Esophagus squamous epithelium (tissue), 5 donors: ENCODE measurements around the gene LRRTM3. TPM values are rescaled to one million over a fixed set of nuclear protein-coding genes. Genes with fewer than 3 reads are reported as not detected.

ENCODE experiments used
- DNase-seq: peaks from one replicate; lab custom pipeline; 2025; lab: John Stamatoyannopoulos, UW
- H3K27ac ChIP-seq, 4 donors: fragments of 200-600 bp; sonication (generic); one replicate each; pipeline ENCODE4 v1.5.1; 2016 to 2019; ENCODE audit warnings: mild to moderate bottlenecking in 1 of 4
- H3K27me3 ChIP-seq, 4 donors: fragments of 200-600 bp; sonication (generic); 1 replicate in 3 of 4; 2 replicates in 1 of 4; pipeline versions ENCODE4 v1.5.1 to v1.6.0; 2017 to 2021; ENCODE audit warnings: antibody characterized with exemption in 1 of 4
- H3K36me3 ChIP-seq, 3 donors: fragments of 200-600 bp; sonication (generic); one replicate each; pipeline ENCODE4 v1.5.1; 2016 to 2019
- H3K4me1 ChIP-seq, 3 donors: fragments of 200-600 bp; sonication (generic); one replicate each; pipeline ENCODE4 v1.5.1; 2017 to 2019
- H3K4me3 ChIP-seq, 4 donors: fragments of 200-600 bp; sonication (generic); 1 replicate in 3 of 4; 2 replicates in 1 of 4; pipeline ENCODE4 v1.5.1; 2016 to 2019; ENCODE audit warnings: mild to moderate bottlenecking in 2 of 4, moderate library complexity in 1 of 4
- H3K9me3 ChIP-seq, 3 donors: fragments of 200-600 bp; sonication (generic); one replicate each; pipeline ENCODE4 v1.5.1; 2016 to 2019
- POLR2A ChIP-seq, 4 donors: fragments of 450-650 bp; IDR thresholded peaks; one replicate each; pipeline ENCODE4 v1.6.1; 2017; ENCODE audit warnings: antibody characterized with exemption in 4 of 4, mild to moderate bottlenecking in 4 of 4, moderate library complexity in 3 of 4
- WGBS, 2 donors: methylation state at CpG; one replicate each; pipeline ENCODE4 v1.1.5; 2018; 5-methylcytosine and 5-hydroxymethylcytosine counted together
- intact Hi-C: fragments of 100-400 bp; cut with DNase I; formaldehyde crosslinking; loops from one replicate; pipeline ENCODE4 v1.15.0; 2022
- total RNA-seq, 4 donors: library from RNA; depleted of rRNA; stranded (reverse); fragments of >200 nt; gene quantifications; one replicate each; pipeline ENCODE4 v1.1.0, GENCODE V29; 2016
- TF ChIP-seq, protein P1 (sequence below), 6 experiments: fragments of 450-650 bp in 4 of 6; fragments of 200-600 bp in 2 of 6; sonication (generic) in 2 of 6; IDR thresholded peaks; one replicate each; pipeline ENCODE4 v1.5.1; 2016 to 2019; ENCODE audit warnings: antibody characterized with exemption in 6 of 6, mild to moderate bottlenecking in 4 of 6, moderate library complexity in 4 of 6
- donor health status: DM: yes; HTN: yes; CAD: no.

LRRTM3 gene
- total RNA-seq, 4 donors from 2014 or later: under 0.01 TPM; not detected in 3

GRCh38 chr10:67112765-67113164 is 186.9 kb downstream of the LRRTM3 start:
- intact Hi-C loops: no loop called here
- H3K27ac ChIP-seq: no peak overlapping the region
- TF ChIP-seq, protein P1, sequence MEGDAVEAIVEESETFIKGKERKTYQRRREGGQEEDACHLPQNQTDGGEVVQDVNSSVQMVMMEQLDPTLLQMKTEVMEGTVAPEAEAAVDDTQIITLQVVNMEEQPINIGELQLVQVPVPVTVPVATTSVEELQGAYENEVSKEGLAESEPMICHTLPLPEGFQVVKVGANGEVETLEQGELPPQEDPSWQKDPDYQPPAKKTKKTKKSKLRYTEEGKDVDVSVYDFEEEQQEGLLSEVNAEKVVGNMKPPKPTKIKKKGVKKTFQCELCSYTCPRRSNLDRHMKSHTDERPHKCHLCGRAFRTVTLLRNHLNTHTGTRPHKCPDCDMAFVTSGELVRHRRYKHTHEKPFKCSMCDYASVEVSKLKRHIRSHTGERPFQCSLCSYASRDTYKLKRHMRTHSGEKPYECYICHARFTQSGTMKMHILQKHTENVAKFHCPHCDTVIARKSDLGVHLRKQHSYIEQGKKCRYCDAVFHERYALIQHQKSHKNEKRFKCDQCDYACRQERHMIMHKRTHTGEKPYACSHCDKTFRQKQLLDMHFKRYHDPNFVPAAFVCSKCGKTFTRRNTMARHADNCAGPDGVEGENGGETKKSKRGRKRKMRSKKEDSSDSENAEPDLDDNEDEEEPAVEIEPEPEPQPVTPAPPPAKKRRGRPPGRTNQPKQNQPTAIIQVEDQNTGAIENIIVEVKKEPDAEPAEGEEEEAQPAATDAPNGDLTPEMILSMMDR (IDR thresholded peaks at IDR 0.05): no peak
- TF ChIP-seq POLR2A (IDR thresholded peaks at IDR 0.05): no peak

GRCh38 chr10:67114945-67115344 is 189.1 kb downstream of the LRRTM3 start:
- Histone ChIP-seq H3K27ac (no peak overlapping the region), H3K4me1 (no peaks in the 10 kb centered on the region), H3K27me3 (no peaks in the 10 kb centered on the region), H3K4me3 (no peak overlapping the region), H3K36me3 (no peaks in the 10 kb centered on the region), H3K9me3 (no peaks in the 10 kb centered on the region)
- no peak for TF ChIP-seq POLR2A (IDR thresholded peaks at IDR 0.05)
- TF ChIP-seq, protein P1 (IDR thresholded peaks at IDR 0.05): no peak
- WGBS, 2 donors: 55 to 75% methylated on average over 2 of the region's 2 CpGs
- intact Hi-C loops: no loop called here
- DNase-seq: no peak

More at GRCh38 chr10:67112765-67113164, 186.9 kb downstream of the LRRTM3 start:
- Histone ChIP-seq H3K27me3 (no peaks in the 10 kb centered on the region), H3K4me3 (no peak overlapping the region), H3K36me3 (no peaks in the 10 kb centered on the region), H3K4me1 (no peaks in the 10 kb centered on the region), H3K9me3 (no peaks in the 10 kb centered on the region)
- 56 to 77% methylated on average over 1 of the region's 1 CpG for WGBS, 2 donors
- no peak for DNase-seq

GRCh38 chr10:67115972-67116371 is 190.1 kb downstream of the LRRTM3 start:
- no peaks in the 10 kb centered on the region for H3K9me3 ChIP-seq
- no peak for TF ChIP-seq POLR2A (IDR thresholded peaks at IDR 0.05)
- TF ChIP-seq, protein P1 (IDR thresholded peaks at IDR 0.05): no peak
- H3K27me3 ChIP-seq: no peaks in the 10 kb centered on the region
- WGBS, 2 donors: 18 to 42% methylated on average over 1 of the region's 1 CpG
- no peak overlapping the region for H3K4me3 ChIP-seq
- H3K4me1 ChIP-seq: no peaks in the 10 kb centered on the region
- DNase-seq: no peak
- no peaks in the 10 kb centered on the region for H3K36me3 ChIP-seq
- intact Hi-C loops: no loop called here
- H3K27ac ChIP-seq: no peak overlapping the region

DNA sequence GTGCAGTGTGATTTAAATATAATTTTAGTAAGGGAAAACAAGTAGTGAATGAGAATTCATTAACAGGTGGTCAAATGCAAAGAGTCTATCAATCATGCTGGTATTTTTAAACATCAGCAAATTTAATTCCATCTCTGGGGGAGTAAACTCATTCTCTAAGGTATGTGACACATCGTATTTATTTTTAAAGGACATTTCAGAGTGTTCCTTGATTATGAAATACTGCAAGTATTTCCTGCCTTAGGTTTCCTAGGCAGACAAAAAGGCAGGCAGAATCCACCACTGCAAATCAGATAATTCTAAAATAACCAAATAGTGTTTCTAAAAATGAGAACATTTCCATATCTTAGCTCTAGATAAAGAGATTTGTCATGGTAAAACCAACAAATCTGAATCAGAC is 193.8 kb downstream of the LRRTM3 start:
- WGBS, 2 donors: 32 to 35% methylated on average over 1 of the region's 1 CpG

DNA sequence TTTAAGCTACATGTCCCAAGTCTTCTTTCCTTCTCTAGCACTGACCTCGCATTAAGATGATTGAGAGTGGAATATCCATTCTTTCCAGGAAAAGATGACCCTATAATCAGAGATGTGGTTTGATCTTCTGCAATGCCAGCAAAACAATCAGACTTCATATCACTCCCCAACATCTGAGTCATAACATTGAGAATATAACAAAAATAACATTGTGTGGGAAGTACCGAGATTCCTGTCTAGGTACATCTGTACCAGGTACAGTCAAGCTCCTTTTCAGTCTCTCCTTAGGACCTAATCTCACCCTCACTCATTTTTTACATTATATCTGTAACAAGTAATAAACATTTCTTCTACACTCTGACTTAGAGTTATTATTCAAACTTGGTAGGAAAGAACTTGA is 201.6 kb downstream of the LRRTM3 start:
- H3K9me3 ChIP-seq: no peaks in the 10 kb centered on the region
- H3K36me3 ChIP-seq: no peaks in the 10 kb centered on the region
- no peaks in the 10 kb centered on the region for H3K4me1 ChIP-seq
- intact Hi-C loops: no loop called here
- H3K27ac ChIP-seq: no peak overlapping the region
- DNase-seq: no peak
- TF ChIP-seq, protein P1 (IDR thresholded peaks at IDR 0.05): no peak
- TF ChIP-seq POLR2A (IDR thresholded peaks at IDR 0.05): no peak
- no peaks in the 10 kb centered on the region for H3K27me3 ChIP-seq
- no peak overlapping the region for H3K4me3 ChIP-seq
- WGBS, 2 donors: 66 to 71% methylated on average over 2 of the region's 2 CpGs

More for the DNA sequence above, 193.8 kb downstream of the LRRTM3 start:
- H3K4me3 ChIP-seq: no peak overlapping the region
- intact Hi-C loops: no loop called here
- H3K36me3 ChIP-seq: no peaks in the 10 kb centered on the region
- H3K27ac ChIP-seq: no peak overlapping the region
- H3K9me3 ChIP-seq: no peaks in the 10 kb centered on the region
- H3K27me3 ChIP-seq: no peaks in the 10 kb centered on the region
- TF ChIP-seq, protein P1 (IDR thresholded peaks at IDR 0.05): no peak
- TF ChIP-seq POLR2A (IDR thresholded peaks at IDR 0.05): no peak
- no peak for DNase-seq
- no peaks in the 10 kb centered on the region for H3K4me1 ChIP-seq
